SK-N-SH treated with all-trans-retinoic acid at 6 μM for 48 hours (cell line): ENCODE results near the gene HS3ST5.

Source experiments
- CREB5 ChIP-seq: fragments of 250-450 bp; sonication (Bioruptor Pico); IDR thresholded peaks from 2 replicates; pipeline ENCODE4 v1.5.1; 2020; ENCODE audit warnings: low read depth, mild to moderate bottlenecking, moderate library complexity
- ISL1 ChIP-seq: fragments of 250-450 bp; sonication (Bioruptor Pico); IDR thresholded peaks from 2 replicates; pipeline ENCODE4 v2.1.2; 2022; ENCODE audit warnings: mild to moderate bottlenecking, moderate library complexity
- OSR1 ChIP-seq: fragments of 250-450 bp; sonication (Bioruptor Pico); IDR thresholded peaks from 2 replicates; pipeline ENCODE4 v1.8.0; 2022; ENCODE audit warnings: moderate library complexity, mild to moderate bottlenecking, inconsistent platforms
- PPARA ChIP-seq: fragments of 250-450 bp; sonication (Bioruptor Pico); IDR thresholded peaks from 2 replicates; pipeline ENCODE4 v1.5.0; 2020; ENCODE audit warnings: mild to moderate bottlenecking, borderline replicate concordance
- RARB ChIP-seq: fragments of 250-450 bp; sonication (Bioruptor Pico); IDR thresholded peaks from 2 replicates; pipeline ENCODE4 v1.8.0; 2021; ENCODE audit warnings: mild to moderate bottlenecking, moderate library complexity
- ZFP3 ChIP-seq: fragments of 250-450 bp; sonication (Bioruptor Pico); IDR thresholded peaks from 2 replicates; pipeline ENCODE4 v1.5.0; 2020; ENCODE audit warnings: mild to moderate bottlenecking, moderate library complexity
- ZFP30 ChIP-seq: fragments of 450-650 bp; formaldehyde crosslinking; IDR thresholded peaks from 2 replicates; pipeline ENCODE4 v1.5.0; 2022; ENCODE audit warnings: mild to moderate bottlenecking, moderate library complexity

GRCh38 chr6:114158411-114158810 is 184.4 kb downstream of the HS3ST5 start:
- no peak for TF ChIP-seq CREB5 (CRISPR knock-in tag)
- no peak for TF ChIP-seq PPARA (CRISPR knock-in tag)
- TF ChIP-seq ZFP30 (CRISPR knock-in tag): no peak
- TF ChIP-seq ISL1: no peak
- TF ChIP-seq OSR1 (CRISPR knock-in tag): no peak
- no peak for TF ChIP-seq ZFP3
- no peak for TF ChIP-seq RARB (CRISPR knock-in tag)
